Keratinocyte (primary cell): ENCODE measurements around the gene BNC2. TPM values are rescaled to one million over a fixed set of nuclear protein-coding genes. Genes with fewer than 3 reads are reported as not detected.
"Not testable (repeated sequence)": the region's sequence is repeated elsewhere in the genome, so short reads cannot be mapped to it uniquely, and the experiment has no call there.

Experiments
- DNase-seq: peaks from one replicate; pipeline ENCODE4 v3.0.0-alpha.2; 2011; ENCODE audit warnings: low read depth, missing footprints, low spot score
- FAIRE-seq: peaks from 2 replicates; lab custom pipeline; 2011; peaks lifted over from hg19 to GRCh38; lab: Jason Lieb, UNC
- H2AFZ ChIP-seq: 2 replicates; pipeline ENCODE4 v1.6.0; 2012; ENCODE audit warnings: low read length, control low read depth, inconsistent platforms; ENCODE audit not compliant: control insufficient read depth
- H3K27ac ChIP-seq: 2 replicates; pipeline ENCODE4 v1.5.1; 2011; ENCODE audit warnings: low read length; ENCODE audit not compliant: control insufficient read depth, insufficient read depth
- H3K27me3 ChIP-seq: 3 replicates; pipeline ENCODE4 v1.6.0; 2011; ENCODE audit warnings: low read length; ENCODE audit not compliant: control insufficient read depth, insufficient read depth; ENCODE audit errors: extremely low read depth
- H3K36me3 ChIP-seq, 2 experiments: 2 replicates in 1 of 2; 3 replicates in 1 of 2; pipeline ENCODE4 v1.5.1; 2011; ENCODE audit warnings: low read length in 2 of 2, mild to moderate bottlenecking in 1 of 2; ENCODE audit not compliant: control insufficient read depth in 2 of 2, insufficient read depth in 2 of 2; ENCODE audit errors: extremely low read depth in 1 of 2
- H3K4me1 ChIP-seq: 3 replicates; pipeline ENCODE4 v1.5.1; 2011; ENCODE audit warnings: low read length; ENCODE audit not compliant: control insufficient read depth, insufficient read depth; ENCODE audit errors: extremely low read depth
- H3K4me2 ChIP-seq: 3 replicates; pipeline ENCODE4 v1.6.0; 2011; ENCODE audit warnings: low read depth, low read length; ENCODE audit not compliant: control insufficient read depth, insufficient read depth; ENCODE audit errors: extremely low read depth
- H3K4me3 ChIP-seq, 3 experiments: fragments of 200-600 bp in 1 of 3; sonication (generic) in 1 of 3; 2 replicates in 2 of 3; 3 replicates in 1 of 3; pipeline ENCODE4 v1.5.1; 2011 to 2016; ENCODE audit warnings: low read length in 3 of 3, mild to moderate bottlenecking in 3 of 3, control low read depth in 2 of 3, inconsistent platforms in 1 of 3, low read depth in 1 of 3, mixed read lengths in 1 of 3, mixed run types in 1 of 3, moderate library complexity in 1 of 3; ENCODE audit not compliant: control insufficient read depth in 2 of 3, insufficient read depth in 2 of 3; ENCODE audit errors: extremely low read depth in 1 of 3
- H3K79me2 ChIP-seq: 2 replicates; pipeline ENCODE4 v1.6.0; 2012; ENCODE audit warnings: low read length; ENCODE audit not compliant: control insufficient read depth, insufficient read depth
- H3K9ac ChIP-seq: 3 replicates; pipeline ENCODE4 v1.6.0; 2011; ENCODE audit warnings: low read length; ENCODE audit not compliant: control insufficient read depth, insufficient read depth; ENCODE audit errors: extremely low read depth
- H3K9me1 ChIP-seq: 3 replicates; pipeline ENCODE4 v1.6.0; 2011; ENCODE audit warnings: low read length; ENCODE audit not compliant: control insufficient read depth, insufficient read depth; ENCODE audit errors: extremely low read depth
- H3K9me3 ChIP-seq: 2 replicates; pipeline ENCODE4 v1.5.1; 2012; ENCODE audit warnings: low read depth, low read length; ENCODE audit not compliant: control insufficient read depth
- H4K20me1 ChIP-seq: 3 replicates; pipeline ENCODE4 v1.6.0; 2011; ENCODE audit warnings: low read length; ENCODE audit not compliant: control insufficient read depth, insufficient read depth; ENCODE audit errors: extremely low read depth
- CTCF ChIP-seq, 3 experiments: IDR thresholded peaks in 1 of 3; conservative IDR thresholded peaks in 1 of 3; optimal IDR thresholded peaks in 1 of 3; 2 replicates in 2 of 3; 3 replicates in 1 of 3; pipeline versions ENCODE3 to v1.5.1; 2011; ENCODE audit warnings: low read length in 3 of 3, mild to moderate bottlenecking in 3 of 3, moderate library complexity in 2 of 3, control low read depth in 1 of 3, inconsistent platforms in 1 of 3; ENCODE audit not compliant: insufficient read depth in 2 of 3; ENCODE audit errors: extremely low read depth in 1 of 3
- EZH2 ChIP-seq: IDR thresholded peaks from one replicate; pipeline ENCODE4 v1.6.1; 2012; ENCODE audit warnings: inconsistent platforms, mild to moderate bottlenecking, low read length, moderate library complexity
- dilution Hi-C: fragments of 300-500 bp; cut with MboI; formaldehyde crosslinking; loops from one replicate; pipeline ENCODE4 v1.7.0; 2020; ENCODE audit warnings: low sequenced_read_pairs; ENCODE audit not compliant: extremely low pct_ligation_motif_present
- polyA plus RNA-seq, 5 experiments: library from polyadenylated mRNA; depleted of rRNA in 3 of 5; stranded (reverse) in 3 of 5; stranded (forward) in 1 of 5; unstranded in 1 of 5; fragments of >200 nt; gene quantifications; 1 replicate in 1 of 5; 2 replicates in 3 of 5; 3 replicates in 1 of 5; pipeline versions ENCODE4 v1.2.1 to v1.2.3, GENCODE V29; 2011 to 2012; ENCODE audit warnings: missing spikeins in 2 of 5, low read depth in 1 of 5, low replicate concordance in 1 of 5

Gene BNC2
- polyA plus RNA-seq, 1 donor (not counting 4 experiments of a cell fraction or from before 2014, with no cell fraction given), result 1.1 TPM

- Histone ChIP-seq H2AFZ (no peak overlapping the region), H3K27ac (no peak overlapping the region), H3K9me3 (no peaks in the 10 kb centered on the region), H3K79me2 (no peaks in the 10 kb centered on the region), H3K4me2 (no peak overlapping the region), H3K27me3 (no peaks in the 10 kb centered on the region), H4K20me1 (no peaks in the 10 kb centered on the region), H3K9ac (no peak overlapping the region), H3K9me1 (no peaks in the 10 kb centered on the region), H3K4me3 (no peak overlapping the region), H3K36me3 (no peaks in the 10 kb centered on the region), H3K4me1 (no peaks in the 10 kb centered on the region)
- DNase-seq (no peak), FAIRE-seq (no peak)
- dilution Hi-C loops, result no loop called here
- TF ChIP-seq CTCF (optimal IDR thresholded peaks at IDR 0.05 in 1 of 3, IDR thresholded peaks at IDR 0.05 in 1 of 3, conservative IDR thresholded peaks at IDR 0.05 in 1 of 3; ENCODE audit: extremely low read depth in 1 of 3, insufficient read depth in 2 of 3, low read length in 3 of 3), result no peak
- TF ChIP-seq EZH2, result no peak
Measured at GRCh38 chr9:16915126-16915831, 44.8 kb upstream of the BNC2 start.

GRCh38 chr9:16912197-16912596, 41.7 kb upstream of the BNC2 start:
- DNase-seq, result no peak
- no peak overlapping the region for H2AFZ ChIP-seq
- no peak for FAIRE-seq
- H4K20me1 ChIP-seq, result no peaks in the 10 kb centered on the region
- H3K4me2 ChIP-seq, result no peak overlapping the region
- no peaks in the 10 kb centered on the region for H3K27me3 ChIP-seq
- dilution Hi-C loops, result no loop called here
- H3K36me3 ChIP-seq, result no peaks in the 10 kb centered on the region
- no peaks in the 10 kb centered on the region for H3K9me1 ChIP-seq
- no peak for TF ChIP-seq CTCF (optimal IDR thresholded peaks at IDR 0.05 in 1 of 3, IDR thresholded peaks at IDR 0.05 in 1 of 3, conservative IDR thresholded peaks at IDR 0.05 in 1 of 3; ENCODE audit: extremely low read depth in 1 of 3, insufficient read depth in 2 of 3, low read length in 3 of 3)
- no peak for TF ChIP-seq EZH2
- H3K9ac ChIP-seq, result no peak overlapping the region
- H3K4me1 ChIP-seq, result no peaks in the 10 kb centered on the region
- no peak overlapping the region for H3K4me3 ChIP-seq
- H3K79me2 ChIP-seq, result no peaks in the 10 kb centered on the region
- no peak overlapping the region for H3K27ac ChIP-seq
- no peaks in the 10 kb centered on the region for H3K9me3 ChIP-seq

- not testable (repeated sequence) for H3K9me3 ChIP-seq, FAIRE-seq
Measured at GRCh38 chr9:16908206-16908605, 37.7 kb upstream of the BNC2 start.

More at GRCh38 chr9:16908206-16908605, 37.7 kb upstream of the BNC2 start:
- H3K79me2 ChIP-seq, H3K4me2 ChIP-seq, H3K4me1 ChIP-seq, H3K9ac ChIP-seq, H4K20me1 ChIP-seq, H2AFZ ChIP-seq, H3K27me3 ChIP-seq, H3K9me1 ChIP-seq, H3K27ac ChIP-seq, H3K4me3 ChIP-seq, H3K36me3 ChIP-seq, DNase-seq, dilution Hi-C loops: not testable (repeated sequence)
